ENCODE results near the gene DNMT1. TPM values are rescaled to one million over a fixed set of nuclear protein-coding genes. Genes with fewer than 3 reads are reported as not detected.

The DNMT1 gene
- total RNA-seq, 3 donors from 2014 or later: 41.1 to 55.6 (median 55.6) TPM

DNA sequence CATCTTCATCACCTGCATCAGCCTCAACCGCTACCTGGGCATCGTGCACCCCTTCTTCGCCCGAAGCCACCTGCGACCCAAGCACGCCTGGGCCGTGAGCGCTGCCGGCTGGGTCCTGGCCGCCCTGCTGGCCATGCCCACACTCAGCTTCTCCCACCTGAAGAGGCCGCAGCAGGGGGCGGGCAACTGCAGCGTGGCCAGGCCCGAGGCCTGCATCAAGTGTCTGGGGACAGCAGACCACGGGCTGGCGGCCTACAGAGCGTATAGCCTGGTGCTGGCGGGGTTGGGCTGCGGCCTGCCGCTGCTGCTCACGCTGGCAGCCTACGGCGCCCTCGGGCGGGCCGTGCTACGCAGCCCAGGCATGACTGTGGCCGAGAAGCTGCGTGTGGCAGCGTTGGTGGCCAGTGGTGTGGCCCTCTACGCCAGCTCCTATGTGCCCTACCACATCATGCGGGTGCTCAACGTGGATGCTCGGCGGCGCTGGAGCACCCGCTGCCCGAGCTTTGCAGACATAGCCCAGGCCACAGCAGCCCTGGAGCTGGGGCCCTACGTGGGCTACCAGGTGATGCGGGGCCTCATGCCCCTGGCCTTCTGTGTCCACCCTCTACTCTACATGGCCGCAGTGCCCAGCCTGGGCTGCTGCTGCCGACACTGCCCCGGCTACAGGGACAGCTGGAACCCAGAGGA lies 80.6 kb downstream of the DNMT1 start:
- intact Hi-C loops (cut with DNase I, micrococcal nuclease): no loop called here
- peak in 1 of 3 donors; percentile 58 for DNase-seq
- TF ChIP-seq, protein P1, sequence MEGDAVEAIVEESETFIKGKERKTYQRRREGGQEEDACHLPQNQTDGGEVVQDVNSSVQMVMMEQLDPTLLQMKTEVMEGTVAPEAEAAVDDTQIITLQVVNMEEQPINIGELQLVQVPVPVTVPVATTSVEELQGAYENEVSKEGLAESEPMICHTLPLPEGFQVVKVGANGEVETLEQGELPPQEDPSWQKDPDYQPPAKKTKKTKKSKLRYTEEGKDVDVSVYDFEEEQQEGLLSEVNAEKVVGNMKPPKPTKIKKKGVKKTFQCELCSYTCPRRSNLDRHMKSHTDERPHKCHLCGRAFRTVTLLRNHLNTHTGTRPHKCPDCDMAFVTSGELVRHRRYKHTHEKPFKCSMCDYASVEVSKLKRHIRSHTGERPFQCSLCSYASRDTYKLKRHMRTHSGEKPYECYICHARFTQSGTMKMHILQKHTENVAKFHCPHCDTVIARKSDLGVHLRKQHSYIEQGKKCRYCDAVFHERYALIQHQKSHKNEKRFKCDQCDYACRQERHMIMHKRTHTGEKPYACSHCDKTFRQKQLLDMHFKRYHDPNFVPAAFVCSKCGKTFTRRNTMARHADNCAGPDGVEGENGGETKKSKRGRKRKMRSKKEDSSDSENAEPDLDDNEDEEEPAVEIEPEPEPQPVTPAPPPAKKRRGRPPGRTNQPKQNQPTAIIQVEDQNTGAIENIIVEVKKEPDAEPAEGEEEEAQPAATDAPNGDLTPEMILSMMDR (IDR thresholded peaks at IDR 0.05): no peak
- ATAC-seq: peak; percentile 2
- peaks cover 7% of the 10 kb centered on the region for H3K4me1 ChIP-seq (ENCODE audit: low read depth)
- no peak overlapping the region for H3K4me3 ChIP-seq
- peaks cover 5% of the 10 kb centered on the region for H3K36me3 ChIP-seq (ENCODE audit: low read depth)
- no peaks in the 10 kb centered on the region for H3K9me3 ChIP-seq

DNA sequence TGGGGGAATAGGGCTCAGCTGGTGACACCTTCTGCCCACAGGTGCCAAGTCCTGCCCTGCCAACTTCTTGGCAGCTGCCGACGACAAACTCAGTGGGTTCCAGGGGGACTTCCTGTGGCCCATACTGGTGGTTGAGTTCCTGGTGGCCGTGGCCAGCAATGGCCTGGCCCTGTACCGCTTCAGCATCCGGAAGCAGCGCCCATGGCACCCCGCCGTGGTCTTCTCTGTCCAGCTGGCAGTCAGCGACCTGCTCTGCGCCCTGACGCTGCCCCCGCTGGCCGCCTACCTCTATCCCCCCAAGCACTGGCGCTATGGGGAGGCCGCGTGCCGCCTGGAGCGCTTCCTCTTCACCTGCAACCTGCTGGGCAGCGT lies 81.2 kb downstream of the DNMT1 start:
- TF ChIP-seq, protein P1 (IDR thresholded peaks at IDR 0.05): no peak
- Histone ChIP-seq H3K9me3 (no peaks in the 10 kb centered on the region), H3K4me1 (ENCODE audit: low read depth) (peaks cover 3% of the 10 kb centered on the region), H3K4me3 (no peak overlapping the region), H3K36me3 (ENCODE audit: low read depth) (peaks cover 5% of the 10 kb centered on the region)
- peak in 2 of 3 donors; percentile 40 to 63 for DNase-seq
- intact Hi-C loops (cut with DNase I, micrococcal nuclease): no loop called here
- peak; percentile 10 for ATAC-seq

DNA sequence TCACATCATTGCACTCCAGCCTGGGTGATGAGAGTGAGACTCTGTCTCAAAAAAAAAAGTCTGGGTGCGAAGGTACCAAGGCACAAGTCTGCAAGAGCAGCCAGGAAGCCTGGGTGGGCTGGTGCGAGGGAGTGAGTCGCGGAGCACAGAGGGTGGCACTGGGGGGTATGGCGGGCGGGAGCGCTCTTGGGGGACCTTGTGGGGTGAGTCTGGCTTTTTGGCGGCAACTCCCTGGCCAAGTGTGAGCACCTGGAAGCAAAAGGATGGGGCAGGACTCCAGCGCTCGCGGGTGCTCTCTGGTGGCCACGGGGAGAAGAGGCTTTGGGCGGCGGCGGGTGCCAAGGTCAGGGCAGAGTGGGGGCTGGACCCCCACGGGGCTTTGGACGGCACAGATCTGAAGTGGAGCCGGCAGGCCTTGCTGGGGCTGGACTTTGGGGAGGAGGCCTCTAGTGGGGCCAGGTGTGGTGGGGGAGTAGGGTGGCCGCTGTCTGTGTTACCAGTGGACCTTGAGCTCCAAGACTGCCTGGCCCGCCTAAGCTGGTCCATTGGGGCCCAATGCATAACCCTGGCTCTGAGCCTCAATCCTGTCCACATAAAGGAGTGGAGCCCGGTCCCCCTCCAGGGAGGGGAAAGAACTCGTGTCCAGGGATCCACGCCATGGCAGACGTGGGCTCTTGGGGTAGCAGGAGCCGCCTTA lies 81.7 kb downstream of the DNMT1 start:
- DNase-seq: peak; percentile 67 to 76 (median 75)
- no peaks in the 10 kb centered on the region for H3K9me3 ChIP-seq
- intact Hi-C loops (cut with DNase I, micrococcal nuclease): no loop called here
- TF ChIP-seq, protein P1 (IDR thresholded peaks at IDR 0.05): peak; percentile 59
- no peak overlapping the region for H3K4me3 ChIP-seq
- peak; percentile 74 for ATAC-seq
- H3K36me3 ChIP-seq (ENCODE audit: low read depth): peaks cover 10% of the 10 kb centered on the region
- peaks cover 3% of the 10 kb centered on the region for H3K4me1 ChIP-seq (ENCODE audit: low read depth)

DNA sequence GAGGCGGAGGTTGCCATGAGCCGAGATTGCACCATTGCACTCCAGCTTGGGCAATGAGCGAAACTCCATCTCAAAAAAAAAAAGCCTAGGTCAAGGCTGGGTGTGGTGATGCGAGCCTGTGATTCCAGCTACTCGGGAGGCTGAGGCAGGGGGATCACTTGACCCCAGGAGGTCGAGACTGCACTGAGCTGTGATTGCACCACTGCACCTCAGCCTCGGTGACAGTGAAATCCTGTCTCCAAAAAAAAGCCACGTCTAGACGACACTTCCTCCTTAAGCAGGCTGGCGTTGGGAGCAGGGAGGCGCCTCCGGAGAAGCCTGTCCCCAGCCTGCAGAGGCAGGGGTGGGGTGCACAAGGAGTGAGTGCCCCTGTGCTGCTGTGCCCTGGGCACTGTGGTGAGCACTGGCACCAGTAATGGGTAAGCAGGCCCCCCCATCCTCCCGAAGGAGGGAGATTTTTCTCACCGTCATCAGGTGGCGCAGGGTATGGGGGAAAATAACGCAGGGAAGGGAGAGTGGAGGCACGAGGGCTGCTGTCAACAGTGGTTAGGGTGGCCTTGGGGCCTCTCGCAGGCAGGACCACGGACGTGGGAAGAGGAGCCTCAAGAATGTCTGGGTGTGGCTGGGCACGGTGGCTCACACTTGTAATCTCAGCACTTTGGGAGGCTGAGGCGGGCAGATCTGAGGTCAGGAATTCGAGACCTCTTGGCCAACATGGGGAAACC lies 82.6 kb downstream of the DNMT1 start:
- H3K9me3 ChIP-seq: no peaks in the 10 kb centered on the region
- peaks cover 12% of the 10 kb centered on the region for H3K36me3 ChIP-seq (ENCODE audit: low read depth)
- DNase-seq: peak in 2 of 3 donors; percentile 46 to 57
- H3K4me3 ChIP-seq: no peak overlapping the region
- H3K4me1 ChIP-seq (ENCODE audit: low read depth): peaks cover 5% of the 10 kb centered on the region
- intact Hi-C loops (cut with DNase I, micrococcal nuclease): no loop called here
- TF ChIP-seq, protein P1 (IDR thresholded peaks at IDR 0.05): no peak
- peak; percentile 2 for ATAC-seq

DNA sequence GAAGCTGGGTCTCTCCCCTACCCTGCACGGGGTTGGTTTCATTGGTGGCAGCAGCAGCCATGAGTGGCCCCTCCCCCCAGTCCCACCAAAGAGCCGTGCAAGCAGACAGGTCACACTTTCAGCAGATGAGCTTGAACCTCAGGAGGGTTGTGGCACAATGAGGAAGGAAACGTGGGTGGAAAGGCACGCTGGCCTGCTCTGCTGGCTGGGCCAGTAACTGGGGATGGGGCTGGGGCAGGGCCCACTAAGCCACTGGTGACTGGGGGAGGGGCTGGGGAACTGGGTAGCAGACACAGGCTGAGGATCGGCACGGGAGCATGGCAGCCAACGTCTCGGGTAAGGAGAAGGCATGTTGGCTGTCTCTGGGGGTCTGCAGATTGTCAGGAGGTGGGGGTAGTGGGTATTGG lies 83.3 kb downstream of the DNMT1 start, which contains the start of gene P2RY11:
Gene P2RY11 (plus strand): TSS at position 289 of the 407 bp plus-strand sequence. CDS start 29 bp downstream, at position 318.
- H3K4me1 ChIP-seq (ENCODE audit: low read depth): peaks cover 11% of the 10 kb centered on the region
- TF ChIP-seq, protein P1 (IDR thresholded peaks at IDR 0.05): no peak
- no peak within 1 kb of the TSS for H3K4me3 ChIP-seq
- intact Hi-C loops (cut with DNase I, micrococcal nuclease): no loop called here
- ATAC-seq (peak; percentile 3), DNase-seq (peak; percentile 57 to 67 (median 59))
- peaks cover 12% of the 10 kb centered on the region for H3K36me3 ChIP-seq (ENCODE audit: low read depth)
- no peaks in the 10 kb centered on the region for H3K9me3 ChIP-seq
